Stimulated activated CD4-positive, alpha-beta T cell treated with anti-CD3 and anti-CD28 coated beads, Interleukin-12 subunit alpha, Interleukin-12 subunit beta, amount 100 ng/mL, for 48 hours (primary cell): ENCODE data around the gene CD164L2.
A peak's percentile ranks its signal among the peaks of the same experiment; 100 is the strongest.
"Not testable (repeated sequence)": the region's sequence is repeated elsewhere in the genome, so short reads cannot be mapped to it uniquely, and the experiment has no call there.

Experiments used
- DNase-seq, 3 donors: peaks; one replicate each; pipeline ENCODE4 v3.0.0-alpha.2; 2020; ENCODE audit warnings: low read depth in 2 of 3, low spot score in 1 of 3

Gene CD164L2

GRCh38 chr1:27391511-27392095 is 8.5 kb upstream of the CD164L2 start:
- no peak for DNase-seq

DNA sequence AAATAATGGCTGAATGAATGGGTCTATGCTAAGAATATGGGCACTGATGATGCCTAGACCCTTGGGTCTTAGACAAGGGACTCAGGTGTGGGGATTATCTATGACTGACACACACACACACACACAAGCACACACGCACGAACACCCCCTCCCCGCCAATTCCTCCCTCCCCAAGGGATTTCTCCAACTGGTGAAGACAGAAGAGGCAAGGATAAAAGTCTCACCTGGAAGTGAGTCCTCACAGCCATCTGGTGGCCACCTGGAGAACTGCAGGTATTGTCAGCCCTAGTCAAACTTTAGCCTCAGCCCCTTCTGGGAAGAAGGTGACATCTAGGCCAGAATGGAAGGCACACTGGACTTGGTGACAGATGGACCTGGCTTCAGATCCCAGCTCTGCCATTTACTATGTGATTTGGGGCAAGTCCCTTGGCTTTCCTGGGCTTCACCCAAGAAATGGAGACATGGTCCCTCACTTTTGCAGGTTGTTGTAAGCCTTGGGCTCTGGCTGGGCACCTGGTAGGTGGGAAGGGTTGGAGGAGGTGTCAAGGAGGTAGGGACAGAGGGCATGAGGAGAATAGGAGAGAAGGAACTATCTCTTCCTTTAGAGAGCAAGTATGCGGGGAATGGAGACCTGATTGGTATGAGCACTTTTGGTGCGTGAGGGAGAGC is 5.3 kb upstream of the CD164L2 start:
- DNase-seq: peak; percentile 49 to 77 (median 62)

DNA sequence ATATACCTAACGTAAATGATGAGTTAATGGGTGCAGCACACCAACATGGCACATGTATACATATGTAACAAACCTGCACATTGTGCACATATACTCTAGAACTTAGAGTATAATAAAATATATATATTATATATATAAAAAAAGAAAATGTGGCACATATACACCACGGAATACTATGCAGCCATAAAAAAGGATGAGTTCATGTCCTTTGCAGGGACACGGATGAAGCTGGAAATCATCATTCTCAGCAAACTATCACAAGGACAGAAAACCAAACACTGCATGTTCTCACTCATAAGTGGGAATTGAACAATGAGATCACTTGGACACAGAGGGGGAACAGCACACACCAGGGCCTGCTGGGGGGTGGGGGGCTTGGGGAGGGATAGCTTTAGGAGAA is 1.7 kb upstream of the CD164L2 start:
- not testable (repeated sequence) for DNase-seq

DNA sequence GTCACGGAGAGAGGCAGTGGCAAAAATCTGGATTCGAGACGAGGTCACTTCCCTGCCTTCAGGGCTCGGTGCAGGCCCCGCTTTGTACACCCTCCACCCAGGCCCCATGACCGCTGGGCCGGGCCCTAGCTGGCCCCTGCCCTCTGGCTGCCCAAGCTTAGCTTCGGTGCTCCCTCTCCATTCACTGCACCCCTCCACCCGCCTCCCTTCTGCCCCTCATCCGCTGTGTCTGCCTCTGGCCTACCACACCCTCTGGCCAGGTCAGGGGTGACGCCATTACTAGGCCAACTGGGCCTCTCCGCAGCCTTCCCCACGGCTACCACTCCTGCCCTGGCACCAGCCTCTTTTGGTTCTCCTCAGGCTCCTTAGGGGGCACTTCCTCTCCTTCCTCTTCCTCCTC is 528 bp upstream of the CD164L2 start:
- no peak for DNase-seq

DNA sequence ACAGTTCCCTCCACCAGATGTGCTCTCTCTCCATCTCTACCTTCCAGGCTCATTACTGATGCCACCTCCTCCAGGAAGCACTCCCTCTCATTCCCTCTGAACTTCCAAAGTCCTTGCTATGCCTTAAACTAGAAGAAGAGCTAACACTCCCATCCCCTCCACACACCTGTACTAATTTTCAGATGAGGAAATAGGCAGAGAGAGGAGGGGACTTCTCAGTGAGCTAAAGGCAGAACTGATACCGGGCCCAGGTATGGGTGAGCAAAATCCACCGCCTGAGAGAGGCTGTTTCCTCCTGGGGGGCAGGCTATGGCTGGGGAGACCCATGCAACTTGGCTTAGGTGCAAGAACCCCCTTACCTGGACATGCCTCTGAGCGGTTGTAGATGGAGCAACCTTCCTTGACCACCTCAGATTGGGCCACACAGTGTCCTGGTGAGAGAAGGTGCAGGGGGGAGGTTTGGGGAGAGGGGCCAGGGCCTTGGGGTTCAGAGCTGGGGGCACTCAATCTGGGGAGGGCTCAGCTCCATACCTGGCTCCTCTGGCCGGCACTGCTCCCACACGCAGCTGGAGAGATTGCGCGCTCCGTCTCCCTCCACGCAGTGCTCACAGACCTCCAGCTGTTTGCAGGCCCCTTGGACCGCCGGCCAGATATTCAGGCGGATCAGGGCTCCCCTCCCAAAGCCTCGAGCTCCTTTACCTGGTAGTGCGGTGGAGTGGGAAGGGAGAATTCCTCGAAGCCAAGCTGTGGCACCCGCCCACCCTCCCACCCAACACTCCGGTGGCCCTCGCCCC is 967 bp downstream of the CD164L2 start:
- DNase-seq: no peak

DNA sequence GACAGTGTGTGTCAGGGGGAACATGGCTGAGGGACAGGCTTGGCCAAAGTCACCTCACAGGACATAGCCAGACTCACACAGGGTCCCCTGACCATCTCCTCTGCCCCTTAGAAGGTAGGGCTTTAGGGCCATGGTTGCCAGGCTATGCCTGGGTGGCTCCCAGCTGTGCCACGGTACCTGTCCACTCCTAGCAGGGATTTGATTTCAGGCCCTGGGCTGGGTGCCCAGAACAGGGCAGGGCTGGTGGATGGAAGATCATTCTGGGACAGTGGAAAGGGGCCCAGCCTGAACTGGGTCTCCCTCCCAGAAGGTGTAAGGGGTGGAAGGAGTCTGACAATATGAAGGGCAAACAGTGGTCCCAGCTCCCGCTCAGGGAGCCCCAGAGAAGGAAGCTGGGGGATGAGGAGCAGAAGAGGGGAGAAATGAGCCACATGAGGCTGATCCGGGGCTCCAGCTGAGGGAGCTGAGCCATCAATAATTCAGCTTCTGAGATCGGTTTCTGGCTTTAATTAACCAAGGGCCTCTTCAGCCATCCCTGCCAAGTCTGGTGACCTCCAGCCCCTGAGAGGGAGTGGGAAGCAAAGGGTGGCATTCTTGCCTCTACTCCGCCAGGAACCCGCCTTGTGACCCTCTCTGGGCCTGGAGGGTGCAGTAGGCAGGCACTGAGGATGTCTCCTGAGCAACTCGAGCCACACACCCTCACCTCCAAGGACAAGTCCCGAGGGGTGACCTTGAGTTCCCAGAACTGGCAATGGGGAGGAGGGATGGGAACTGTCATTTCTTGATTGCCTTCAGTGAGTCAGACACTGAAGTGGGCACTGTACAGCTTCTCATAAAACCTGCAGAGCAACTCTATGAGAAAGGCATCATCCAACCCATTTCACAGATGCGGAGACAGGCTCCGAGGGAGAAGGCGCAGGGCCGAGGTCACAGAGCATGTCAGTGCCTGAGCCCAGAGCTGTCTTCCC is 2.1 kb downstream of the CD164L2 start:
- DNase-seq: no peak

GRCh38 chr1:27380224-27380623 is 2.9 kb downstream of the CD164L2 start:
- no peak for DNase-seq

DNA sequence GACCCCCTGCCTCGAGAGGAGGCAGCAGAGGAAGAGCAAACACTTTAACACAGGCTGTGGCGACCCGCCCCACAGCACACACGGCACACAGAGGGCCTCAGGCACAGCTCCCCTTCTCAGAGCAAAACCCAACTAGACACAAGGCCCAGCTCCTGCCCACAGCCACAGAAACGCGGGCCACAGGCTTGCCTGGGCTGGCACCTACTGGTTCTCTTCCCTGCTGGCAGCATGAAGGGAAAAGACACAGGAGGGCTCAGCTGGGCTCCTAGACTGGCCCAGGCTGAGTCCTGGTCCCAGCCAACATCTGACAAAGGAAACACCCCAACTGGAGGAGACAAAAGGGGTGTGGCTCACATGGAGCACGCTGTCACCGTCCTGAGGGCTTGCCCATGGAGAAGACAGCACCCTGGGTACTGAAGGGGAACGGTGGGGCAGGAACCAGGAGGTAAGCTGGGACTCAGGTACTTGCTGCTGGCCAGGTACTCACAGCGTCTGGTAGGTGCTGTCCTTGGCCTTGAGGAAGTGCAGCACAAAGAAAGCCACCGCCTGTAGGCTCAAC is 3.5 kb downstream of the CD164L2 start:
- no peak for DNase-seq

DNA sequence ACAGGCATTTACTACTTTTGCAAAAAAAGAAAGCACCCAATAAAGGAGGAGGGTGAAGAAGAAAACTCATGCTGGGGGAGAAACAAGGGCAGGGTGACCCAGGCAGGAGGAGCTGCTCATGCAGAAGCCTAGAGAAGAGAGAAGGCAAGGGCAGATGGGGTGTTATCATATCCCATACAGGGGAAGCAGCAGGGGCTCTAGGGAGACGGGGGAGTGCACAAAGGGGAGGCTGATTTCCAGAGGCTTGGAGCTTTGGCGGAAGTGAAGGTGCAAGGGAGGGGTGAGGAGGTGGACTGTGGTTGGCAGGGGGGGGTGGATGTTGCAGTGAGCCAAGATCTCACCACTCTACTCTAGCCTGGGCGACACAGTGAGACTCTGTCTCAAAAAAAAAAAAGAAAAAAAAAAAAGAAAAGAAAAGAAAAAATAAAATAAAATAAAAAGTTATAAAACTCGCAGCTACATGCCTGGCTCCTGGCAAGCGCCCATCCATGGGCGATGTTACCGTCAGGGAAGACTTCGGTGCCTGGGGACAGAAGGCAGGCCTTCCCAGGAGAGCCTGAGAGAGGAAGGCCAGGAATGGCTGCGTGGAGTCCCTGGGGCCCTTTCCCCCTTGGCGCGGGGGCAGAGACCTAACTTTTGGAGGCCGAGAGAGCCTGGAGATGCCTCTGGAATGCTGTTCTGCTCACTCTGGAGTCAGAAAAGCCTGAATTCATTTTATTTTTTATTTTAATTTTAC is 5.2 kb downstream of the CD164L2 start:
- no peak for DNase-seq

GRCh38 chr1:27374362-27375086 is 8.6 kb downstream of the CD164L2 start, which contains the start of gene FCN3:
TSS of gene FCN3 (minus strand) at chr1:27374824. CDS start at chr1:27374818, 6 bp downstream.
- DNase-seq: no peak

- no peak for DNase-seq
These were observed 10.1 kb downstream of the CD164L2 start for GRCh38 chr1:27372808-27373690.

- no peak for DNase-seq
These were observed 10.9 kb downstream of the CD164L2 start for GRCh38 chr1:27372022-27372807.

GRCh38 chr1:27368869-27369582 is 14.1 kb downstream of the CD164L2 start:
- DNase-seq: no peak

- no peak for DNase-seq
These were observed 15.9 kb downstream of the CD164L2 start for GRCh38 chr1:27367160-27367650.

GRCh38 chr1:27366411-27367159 is 16.5 kb downstream of the CD164L2 start, which contains the start of gene MAP3K6:
TSS of gene MAP3K6 (minus strand) at chr1:27366961. CDS start at chr1:27366597, 364 bp downstream.
- DNase-seq: peak in 2 of 3 donors; percentile 56 to 61

GRCh38 chr1:27366113-27366410 is 17.1 kb downstream of the CD164L2 start:
- DNase-seq: peak; percentile 62 to 81 (median 73)
